Smooth muscle cell (in vitro differentiated cells): Measurements from ENCODE around the gene IFNAR2. TPM values are rescaled to one million over a fixed set of nuclear protein-coding genes. Genes with fewer than 3 reads are reported as not detected.
A peak's percentile ranks its signal among the peaks of the same experiment; 100 is the strongest.

Experiments used
- DNase-seq: peaks from one replicate; lab custom pipeline; 2025; ENCODE audit not compliant: unreplicated experiment; lab: John Stamatoyannopoulos, UW
- H2AFZ ChIP-seq: fragments of 200-600 bp; sonication (generic); 2 replicates; pipeline ENCODE4 v1.6.0; 2016; ENCODE audit warnings: antibody characterized with exemption, low read depth, mild to moderate bottlenecking
- H3F3A ChIP-seq: fragments of 200-600 bp; sonication (generic); 2 replicates; pipeline ENCODE4 v1.6.0; 2017; ENCODE audit warnings: antibody characterized with exemption, low read depth
- H3K27ac ChIP-seq: fragments of 200-600 bp; sonication (generic); 2 replicates; pipeline ENCODE4 v1.5.1; 2016; ENCODE audit warnings: low read depth, mild to moderate bottlenecking
- H3K27me3 ChIP-seq: fragments of 200-600 bp; sonication (generic); 2 replicates; pipeline ENCODE4 v1.6.1; 2016; ENCODE audit warnings: low read depth, mild to moderate bottlenecking
- H3K36me3 ChIP-seq: fragments of 200-600 bp; sonication (generic); 2 replicates; pipeline ENCODE4 v1.5.1; 2016; ENCODE audit warnings: low read depth
- H3K4me1 ChIP-seq: fragments of 200-600 bp; sonication (generic); 2 replicates; pipeline ENCODE4 v1.5.1; 2016; ENCODE audit warnings: low read depth
- H3K4me2 ChIP-seq: fragments of 200-600 bp; sonication (generic); 2 replicates; pipeline ENCODE4 v1.6.0; 2016; ENCODE audit warnings: mild to moderate bottlenecking
- H3K4me3 ChIP-seq: fragments of 200-600 bp; sonication (generic); 2 replicates; pipeline ENCODE4 v1.5.1; 2016; ENCODE audit warnings: mild to moderate bottlenecking
- H3K79me2 ChIP-seq: fragments of 200-600 bp; sonication (generic); 2 replicates; pipeline ENCODE4 v1.6.0; 2016; ENCODE audit warnings: low read depth, mild to moderate bottlenecking
- H3K9ac ChIP-seq: fragments of 200-600 bp; sonication (generic); 2 replicates; pipeline ENCODE4 v1.6.0; 2016; ENCODE audit warnings: low read depth
- H3K9me3 ChIP-seq: fragments of 200-600 bp; sonication (generic); replicated peaks from 2 replicates; pipeline ENCODE4 v1.5.1; 2016; ENCODE audit warnings: low read depth
- H4K20me1 ChIP-seq: fragments of 200-600 bp; sonication (generic); 2 replicates; pipeline ENCODE4 v1.6.0; 2016; ENCODE audit warnings: low read depth
- CTCF ChIP-seq: fragments of 200-600 bp; sonication (generic); IDR thresholded peaks from 2 replicates; pipeline ENCODE4 v1.5.1; 2017; ENCODE audit warnings: borderline replicate concordance, mild to moderate bottlenecking, antibody characterized with exemption; ENCODE audit not compliant: insufficient read depth, poor library complexity, severe bottlenecking
- WGBS: methylation state at CpG from one replicate; pipeline ENCODE4 v1.1.7; 2016; ENCODE audit warnings: low lambda C conversion rate; 5-methylcytosine and 5-hydroxymethylcytosine counted together
- polyA plus RNA-seq: library from polyadenylated mRNA; unstranded; fragments of >200 nt; fragmentation: Nextera tagmentation; extraction: Ambion mirVana; gene quantifications from 2 replicates; pipeline ENCODE4 v1.2.1, GENCODE V29; 2016
- total RNA-seq: library from RNA; depleted of rRNA; stranded (reverse); fragments of >200 nt; gene quantifications from 2 replicates; pipeline ENCODE4 v1.2.3, GENCODE V29; 2014

Gene IFNAR2
- total RNA-seq (26.8 and 33.2 TPM in 2 replicates), polyA plus RNA-seq (29.3 and 30.7 TPM in 2 replicates)

GRCh38 chr21:33229784-33230544 lies at the start of gene IFNAR2:
Gene IFNAR2 (plus strand): TSS chr21:33229938. CDS start chr21:33241923, 11,985 bp downstream.
- Histone ChIP-seq H3K27me3 (no peaks in the 10 kb centered on the region), H3K36me3 (no peaks in the 10 kb centered on the region), H3K9ac (peak within 1 kb of the TSS; percentile 93), H3K79me2 (peaks cover 51% of the 10 kb centered on the region), H3K4me3 (peak within 1 kb of the TSS; percentile 99), H3K27ac (peak within 1 kb of the TSS; percentile 85), H3F3A (peaks cover 7% of the 10 kb centered on the region), H2AFZ (peak within 1 kb of the TSS; percentile 98), H4K20me1 (peaks cover 23% of the 10 kb centered on the region), H3K9me3 (no peaks in the 10 kb centered on the region), H3K4me2 (peak within 1 kb of the TSS; percentile 96), H3K4me1 (peaks cover 27% of the 10 kb centered on the region)
- no peak for TF ChIP-seq CTCF
- WGBS: under 1% methylated on average over 50 of the region's 95 CpGs
- peak; percentile 40 for DNase-seq

- Histone ChIP-seq H3K9me3 (no peaks in the 10 kb centered on the region), H2AFZ (no peak overlapping the region), H3K27me3 (peaks cover 23% of the 10 kb centered on the region), H4K20me1 (no peaks in the 10 kb centered on the region), H3K4me3 (no peak overlapping the region), H3K36me3 (no peaks in the 10 kb centered on the region), H3K4me2 (no peak overlapping the region), H3F3A (no peaks in the 10 kb centered on the region), H3K4me1 (no peaks in the 10 kb centered on the region), H3K79me2 (no peaks in the 10 kb centered on the region), H3K9ac (no peak overlapping the region), H3K27ac (no peak overlapping the region)
- DNase-seq: no peak
- TF ChIP-seq CTCF: no peak
- 89% methylated on average over 6 of the region's 6 CpGs for WGBS
Measured at GRCh38 chr21:33185852-33186251, 43.9 kb upstream of the IFNAR2 start.

GRCh38 chr21:33187276-33187675 lies 42.5 kb upstream of the IFNAR2 start:
- DNase-seq: no peak
- Histone ChIP-seq H3K79me2 (no peaks in the 10 kb centered on the region), H3K4me3 (no peak overlapping the region), H3K4me2 (no peak overlapping the region), H3F3A (no peaks in the 10 kb centered on the region), H3K27ac (no peak overlapping the region), H3K4me1 (no peaks in the 10 kb centered on the region), H4K20me1 (no peaks in the 10 kb centered on the region), H3K9me3 (no peaks in the 10 kb centered on the region), H3K9ac (no peak overlapping the region), H3K27me3 (peaks cover 23% of the 10 kb centered on the region), H3K36me3 (no peaks in the 10 kb centered on the region), H2AFZ (no peak overlapping the region)
- 79% methylated on average over 4 of the region's 4 CpGs for WGBS
- TF ChIP-seq CTCF: no peak

- Histone ChIP-seq H3K4me3 (no peak overlapping the region), H3K27ac (no peak overlapping the region), H3K27me3 (peaks cover 23% of the 10 kb centered on the region), H3K4me2 (no peak overlapping the region), H3K9me3 (no peaks in the 10 kb centered on the region), H3K36me3 (no peaks in the 10 kb centered on the region), H3K4me1 (no peaks in the 10 kb centered on the region), H2AFZ (no peak overlapping the region), H4K20me1 (no peaks in the 10 kb centered on the region), H3K79me2 (no peaks in the 10 kb centered on the region), H3F3A (no peaks in the 10 kb centered on the region), H3K9ac (no peak overlapping the region)
- 71% methylated on average over 4 of the region's 4 CpGs for WGBS
- no peak for TF ChIP-seq CTCF
- no peak for DNase-seq
Measured at GRCh38 chr21:33189237-33189636, 40.5 kb upstream of the IFNAR2 start.
